Liver (tissue), 3 donors: ENCODE data around the gene GIT2.

Experiments used
- EGR1 ChIP-seq, 2 donors: IDR thresholded peaks; 2 replicates each; pipeline ENCODE4 v1.6.1; 2016 to 2018; ENCODE audit warnings: antibody characterized with exemption in 2 of 2, low read depth in 2 of 2
- JUND ChIP-seq, 2 donors: IDR thresholded peaks; 2 replicates each; pipeline ENCODE4 v1.6.1; 2016; ENCODE audit warnings: antibody characterized with exemption in 2 of 2
- TAF1 ChIP-seq: conservative IDR thresholded peaks from 2 replicates; pipeline ENCODE4 v1.6.1; 2016; ENCODE audit warnings: antibody characterized with exemption, mild to moderate bottlenecking
- TF ChIP-seq, protein P1 (sequence below): fragments of 150-350 bp; IDR thresholded peaks from 2 replicates; pipeline ENCODE4 v1.5.1; 2017; ENCODE audit warnings: improper control_type of control experiment, low read depth, low read length; ENCODE audit not compliant: missing input control
- donor health status: healthy.
- donor health status: healthy.

- TF ChIP-seq, protein P1, sequence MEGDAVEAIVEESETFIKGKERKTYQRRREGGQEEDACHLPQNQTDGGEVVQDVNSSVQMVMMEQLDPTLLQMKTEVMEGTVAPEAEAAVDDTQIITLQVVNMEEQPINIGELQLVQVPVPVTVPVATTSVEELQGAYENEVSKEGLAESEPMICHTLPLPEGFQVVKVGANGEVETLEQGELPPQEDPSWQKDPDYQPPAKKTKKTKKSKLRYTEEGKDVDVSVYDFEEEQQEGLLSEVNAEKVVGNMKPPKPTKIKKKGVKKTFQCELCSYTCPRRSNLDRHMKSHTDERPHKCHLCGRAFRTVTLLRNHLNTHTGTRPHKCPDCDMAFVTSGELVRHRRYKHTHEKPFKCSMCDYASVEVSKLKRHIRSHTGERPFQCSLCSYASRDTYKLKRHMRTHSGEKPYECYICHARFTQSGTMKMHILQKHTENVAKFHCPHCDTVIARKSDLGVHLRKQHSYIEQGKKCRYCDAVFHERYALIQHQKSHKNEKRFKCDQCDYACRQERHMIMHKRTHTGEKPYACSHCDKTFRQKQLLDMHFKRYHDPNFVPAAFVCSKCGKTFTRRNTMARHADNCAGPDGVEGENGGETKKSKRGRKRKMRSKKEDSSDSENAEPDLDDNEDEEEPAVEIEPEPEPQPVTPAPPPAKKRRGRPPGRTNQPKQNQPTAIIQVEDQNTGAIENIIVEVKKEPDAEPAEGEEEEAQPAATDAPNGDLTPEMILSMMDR: no peak
- no peak for TF ChIP-seq TAF1
- TF ChIP-seq JUND (IDR thresholded peaks at IDR 0.05): no peak
- TF ChIP-seq EGR1 (IDR thresholded peaks at IDR 0.05; ENCODE audit: low read depth in 2 of 2): no peak
Observed at GRCh38 chr12:109923038-109923437, 73.1 kb downstream of the GIT2 start.
